H9 (cell line): ENCODE data around the gene CTNNA3. TPM values are rescaled to one million over a fixed set of nuclear protein-coding genes. Genes with fewer than 3 reads are reported as not detected.

Source experiments
- DNase-seq: peaks from one replicate; pipeline ENCODE4 v3.0.0-alpha.2; 2017
- H2AFZ ChIP-seq: one replicate; pipeline ENCODE4 v1.6.1; 2013; ENCODE audit warnings: mild to moderate bottlenecking, low read length, control low read depth, moderate library complexity
- H2AK5ac ChIP-seq: 2 replicates; pipeline ENCODE4 v1.6.1; 2013; ENCODE audit warnings: low read length, control low read depth, mixed read lengths; ENCODE audit not compliant: insufficient read length
- H2BK120ac ChIP-seq: one replicate; pipeline ENCODE4 v1.6.1; 2013; ENCODE audit warnings: low read depth, mild to moderate bottlenecking, low read length, control low read depth, inconsistent platforms; ENCODE audit not compliant: poor library complexity, severe bottlenecking
- H2BK12ac ChIP-seq: 2 replicates; pipeline ENCODE4 v1.6.1; 2013; ENCODE audit warnings: low read length, control low read depth, mixed read lengths, low read depth; ENCODE audit not compliant: insufficient read length
- H2BK15ac ChIP-seq: 2 replicates; pipeline ENCODE4 v1.6.1; 2013; ENCODE audit warnings: low read depth, low read length, control low read depth
- H2BK20ac ChIP-seq: one replicate; pipeline ENCODE4 v1.6.1; 2013; ENCODE audit warnings: low read depth, mild to moderate bottlenecking, low read length, control low read depth, inconsistent platforms; ENCODE audit not compliant: poor library complexity, severe bottlenecking
- H2BK5ac ChIP-seq: 2 replicates; pipeline ENCODE4 v1.6.1; 2013; ENCODE audit warnings: low read length, control low read depth, mixed read lengths; ENCODE audit not compliant: insufficient read length
- H3K14ac ChIP-seq: 2 replicates; pipeline ENCODE4 v1.6.1; 2013; ENCODE audit warnings: low read length, control low read depth; ENCODE audit not compliant: insufficient read depth
- H3K18ac ChIP-seq: 2 replicates; pipeline ENCODE4 v1.6.1; 2013; ENCODE audit warnings: low read depth, mild to moderate bottlenecking, mixed read lengths, low read length, control low read depth; ENCODE audit not compliant: insufficient read length
- H3K23ac ChIP-seq: 2 replicates; pipeline ENCODE4 v1.6.1; 2013; ENCODE audit warnings: low read length, control low read depth, mixed read lengths, low read depth; ENCODE audit not compliant: insufficient read length
- H3K23me2 ChIP-seq: 2 replicates; pipeline ENCODE4 v1.6.1; 2013; ENCODE audit warnings: low read depth, mild to moderate bottlenecking, mixed read lengths, low read length, control low read depth; ENCODE audit not compliant: insufficient read length, poor library complexity, severe bottlenecking
- H3K27ac ChIP-seq: 2 replicates; pipeline ENCODE4 v1.5.1; 2013; ENCODE audit warnings: low read length, control low read depth, mixed read lengths, low read depth; ENCODE audit not compliant: insufficient read length
- H3K27me3 ChIP-seq: 2 replicates; pipeline ENCODE4 v1.6.1; 2013; ENCODE audit warnings: low read length, control low read depth, inconsistent platforms; ENCODE audit not compliant: insufficient read depth
- H3K4ac ChIP-seq: 2 replicates; pipeline ENCODE4 v1.6.1; 2013; ENCODE audit warnings: low read depth, mild to moderate bottlenecking, control low read depth, inconsistent platforms, low read length, moderate library complexity
- H3K4me1 ChIP-seq: 2 replicates; pipeline ENCODE4 v1.6.1; 2013; ENCODE audit warnings: low read length, control low read depth, inconsistent platforms; ENCODE audit not compliant: insufficient read depth
- H3K4me2 ChIP-seq: 2 replicates; pipeline ENCODE4 v1.6.1; 2013; ENCODE audit warnings: low read length, control low read depth, mixed read lengths; ENCODE audit not compliant: insufficient read length, insufficient read depth
- H3K56ac ChIP-seq: 2 replicates; pipeline ENCODE4 v1.6.1; 2013; ENCODE audit warnings: low read depth, mild to moderate bottlenecking, mixed read lengths, low read length, control low read depth; ENCODE audit not compliant: insufficient read length
- H3K79me1 ChIP-seq: 2 replicates; pipeline ENCODE4 v1.6.1; 2013; ENCODE audit warnings: low read depth, mild to moderate bottlenecking, moderate library complexity, low read length, control low read depth, inconsistent platforms; ENCODE audit not compliant: insufficient read depth, poor library complexity, severe bottlenecking
- H3K79me2 ChIP-seq: 2 replicates; pipeline ENCODE4 v1.6.1; 2013; ENCODE audit warnings: low read length, control low read depth, inconsistent platforms; ENCODE audit not compliant: insufficient read depth
- H3K9ac ChIP-seq: 2 replicates; pipeline ENCODE4 v1.6.1; 2013; ENCODE audit warnings: low read length, control low read depth, mixed read lengths; ENCODE audit not compliant: insufficient read length; ENCODE audit errors: extremely low read depth
- H3K9me3 ChIP-seq: one replicate; pipeline ENCODE4 v1.6.1; 2013; ENCODE audit warnings: low read depth, low read length, inconsistent platforms; ENCODE audit not compliant: control insufficient read depth
- H3T11ph ChIP-seq: one replicate; pipeline ENCODE4 v1.6.1; 2013; ENCODE audit warnings: mild to moderate bottlenecking, low read length, control low read depth, inconsistent platforms
- H4K20me1 ChIP-seq: one replicate; pipeline ENCODE4 v1.6.1; 2013; ENCODE audit not compliant: control insufficient read depth, insufficient read length, insufficient read depth
- H4K5ac ChIP-seq: 2 replicates; pipeline ENCODE4 v1.6.1; 2013; ENCODE audit warnings: low read depth, mild to moderate bottlenecking, mixed read lengths, low read length, control low read depth; ENCODE audit not compliant: insufficient read length
- H4K8ac ChIP-seq: replicated peaks from 2 replicates; pipeline ENCODE4 v1.6.1; 2013; ENCODE audit warnings: low read length, control low read depth, mixed read lengths, low read depth; ENCODE audit not compliant: insufficient read length
- H4K91ac ChIP-seq: 2 replicates; pipeline ENCODE4 v1.6.1; 2013; ENCODE audit warnings: low read depth, mild to moderate bottlenecking, moderate library complexity, mixed read lengths, low read length, control low read depth; ENCODE audit not compliant: insufficient read length
- H3K27ac Mint-ChIP-seq, 3 experiments: 2 replicates in 2 of 3; 3 replicates in 1 of 3; pipeline ENCODE4 v1.8.0; 2020 to 2021; ENCODE audit warnings: mixed read lengths in 3 of 3, mild to moderate bottlenecking in 1 of 3, moderate library complexity in 1 of 3
- H3K27me3 Mint-ChIP-seq: 2 replicates; pipeline ENCODE4 v1.8.0; 2021; ENCODE audit warnings: low read depth, mild to moderate bottlenecking, moderate library complexity, mixed read lengths
- H3K36me3 Mint-ChIP-seq, 3 experiments: 2 replicates in 2 of 3; 3 replicates in 1 of 3; pipeline ENCODE4 v1.8.0; 2020 to 2021; ENCODE audit warnings: low read depth in 3 of 3, mixed read lengths in 3 of 3; ENCODE audit not compliant: insufficient read depth in 1 of 3
- H3K4me1 Mint-ChIP-seq, 2 experiments: 2 replicates each; pipeline ENCODE4 v1.8.0; 2020; ENCODE audit warnings: mixed read lengths in 2 of 2
- H3K4me3 Mint-ChIP-seq, 2 experiments: 2 replicates in 1 of 2; 3 replicates in 1 of 2; pipeline ENCODE4 v1.8.0; 2020 to 2021; ENCODE audit warnings: mild to moderate bottlenecking in 2 of 2, mixed read lengths in 2 of 2, moderate library complexity in 1 of 2
- H3K9me3 Mint-ChIP-seq, 2 experiments: 2 replicates in 1 of 2; 3 replicates in 1 of 2; pipeline ENCODE4 v1.8.0; 2020; ENCODE audit warnings: mild to moderate bottlenecking in 2 of 2, mixed read lengths in 2 of 2, moderate library complexity in 1 of 2
- CTCF ChIP-seq: fragments of 200-600 bp; sonication (generic); conservative IDR thresholded peaks from 3 replicates; pipeline ENCODE4 v1.8.0; 2021; ENCODE audit warnings: antibody characterized with exemption, mild to moderate bottlenecking
- total RNA-seq: library from RNA; stranded (reverse); gene quantifications from 2 replicates; pipeline ENCODE4 v1.2.1, GENCODE V29; 2021

The CTNNA3 gene
- total RNA-seq, 1 experiment from 2014 or later = 3.3 TPM

DNA sequence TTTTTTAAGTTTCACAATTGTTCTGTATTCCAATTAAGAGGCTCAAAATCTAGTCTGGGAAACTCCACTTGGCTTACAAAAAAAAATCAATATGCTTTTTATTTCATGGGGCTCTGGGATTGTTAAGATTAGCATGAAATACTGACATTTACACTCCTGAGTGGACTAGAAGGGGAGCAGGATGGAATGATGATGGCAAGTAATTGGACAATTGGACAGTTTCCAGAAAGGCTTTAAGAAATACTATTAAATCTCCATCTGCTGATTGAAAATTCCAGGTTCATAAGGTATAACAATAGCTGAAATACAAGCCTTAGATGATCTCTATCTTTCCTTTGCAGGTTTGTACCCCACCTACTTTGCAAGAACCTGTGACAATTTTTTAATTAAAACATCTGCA is 585.7 kb downstream of the CTNNA3 start:
- H3K23ac ChIP-seq = no peak overlapping the region
- no peaks in the 10 kb centered on the region for H3K9me3 ChIP-seq
- no peak overlapping the region for H2BK15ac ChIP-seq
- DNase-seq = no peak
- no peaks in the 10 kb centered on the region for H3K79me2 ChIP-seq
- no peaks in the 10 kb centered on the region for H3K23me2 ChIP-seq
- no peaks in the 10 kb centered on the region for H3K79me1 ChIP-seq
- no peak overlapping the region for H2BK12ac ChIP-seq
- no peak overlapping the region for H3K4me3 Mint-ChIP-seq
- TF ChIP-seq CTCF = no peak
- no peak overlapping the region for H3K27ac Mint-ChIP-seq
- no peak overlapping the region for H3K18ac ChIP-seq
- H3K27me3 ChIP-seq = no peaks in the 10 kb centered on the region
- H3K36me3 Mint-ChIP-seq = no peaks in the 10 kb centered on the region
- H4K8ac ChIP-seq = no peak overlapping the region
- no peaks in the 10 kb centered on the region for H3K4me1 Mint-ChIP-seq
- no peak overlapping the region for H2BK120ac ChIP-seq
- no peak overlapping the region for H3T11ph ChIP-seq
- no peak overlapping the region for H2BK5ac ChIP-seq
- H2AK5ac ChIP-seq = no peak overlapping the region
- H3K4ac ChIP-seq = no peak overlapping the region
- no peak overlapping the region for H2BK20ac ChIP-seq
- H4K91ac ChIP-seq = no peak overlapping the region
- no peak overlapping the region for H4K5ac ChIP-seq
- H3K9ac ChIP-seq = no peak overlapping the region
- no peaks in the 10 kb centered on the region for H3K4me1 ChIP-seq
- no peaks in the 10 kb centered on the region for H4K20me1 ChIP-seq
- no peak overlapping the region for H3K56ac ChIP-seq
- no peaks in the 10 kb centered on the region for H3K9me3 Mint-ChIP-seq
- no peak overlapping the region for H3K27ac ChIP-seq
- no peaks in the 10 kb centered on the region for H3K27me3 Mint-ChIP-seq
- H3K14ac ChIP-seq = no peak overlapping the region
- H2AFZ ChIP-seq = no peak overlapping the region
- no peak overlapping the region for H3K4me2 ChIP-seq
